HG02884 (cell line): Measurements from ENCODE around the gene INPP4A.

Experiments used
- ATAC-seq: cut with Tn5 transposase; IDR thresholded peaks from one replicate; pipeline ENCODE4 v1.9.1; 2021; ENCODE audit warnings: mild to moderate bottlenecking, moderate library complexity; ENCODE audit not compliant: unreplicated experiment

The INPP4A gene

GRCh38 chr2:98537390-98538126, 92.9 kb downstream of the INPP4A start:
- no peak for ATAC-seq

GRCh38 chr2:98538280-98539041, 93.8 kb downstream of the INPP4A start:
- no peak for ATAC-seq

- ATAC-seq: no peak
Observed at GRCh38 chr2:98539056-98539735, 94.5 kb downstream of the INPP4A start.

- ATAC-seq: no peak
Observed at GRCh38 chr2:98540536-98540935, 95.9 kb downstream of the INPP4A start.

DNA sequence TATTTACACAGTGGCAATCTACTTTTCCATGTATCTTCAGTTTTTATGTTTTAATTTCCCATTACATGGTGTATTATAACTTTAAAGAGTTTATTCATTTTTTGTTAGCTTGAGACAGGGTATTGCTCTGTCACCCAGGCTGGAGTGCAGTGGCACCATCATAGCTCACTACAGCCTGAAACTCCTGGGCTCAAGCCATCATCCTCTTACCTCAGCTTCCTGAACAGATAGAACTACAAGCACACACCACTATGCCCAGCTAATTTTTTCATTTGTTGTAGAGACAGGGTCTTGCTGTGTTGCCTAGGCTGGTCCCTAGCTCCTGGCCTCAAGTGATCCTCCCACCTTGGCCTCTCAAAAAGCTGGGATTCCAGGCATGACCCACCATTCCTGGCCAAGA, 96.8 kb downstream of the INPP4A start:
- ATAC-seq: no peak

GRCh38 chr2:98541906-98542305, 97.2 kb downstream of the INPP4A start:
- ATAC-seq: no peak

GRCh38 chr2:98543214-98543613, 98.6 kb downstream of the INPP4A start:
- no peak for ATAC-seq

DNA sequence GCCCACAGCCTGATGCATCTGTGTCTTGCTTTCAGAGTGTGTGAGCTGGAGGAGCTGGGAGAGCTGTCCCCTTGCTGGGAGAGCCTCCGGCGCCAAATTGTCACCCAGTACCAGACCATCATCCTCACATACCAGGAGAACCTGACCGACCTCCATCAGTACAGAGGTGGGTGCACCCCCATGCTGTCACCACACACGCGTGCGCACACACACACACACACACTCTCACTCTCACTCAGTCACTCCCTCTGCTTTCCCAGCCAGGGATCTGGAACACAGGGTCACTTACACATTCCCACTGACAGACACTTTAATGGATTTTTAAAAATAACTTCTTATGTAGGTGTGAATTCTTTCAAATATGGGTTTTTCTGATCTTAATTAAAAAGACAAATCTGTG, 99.2 kb downstream of the INPP4A start:
- ATAC-seq: no peak

DNA sequence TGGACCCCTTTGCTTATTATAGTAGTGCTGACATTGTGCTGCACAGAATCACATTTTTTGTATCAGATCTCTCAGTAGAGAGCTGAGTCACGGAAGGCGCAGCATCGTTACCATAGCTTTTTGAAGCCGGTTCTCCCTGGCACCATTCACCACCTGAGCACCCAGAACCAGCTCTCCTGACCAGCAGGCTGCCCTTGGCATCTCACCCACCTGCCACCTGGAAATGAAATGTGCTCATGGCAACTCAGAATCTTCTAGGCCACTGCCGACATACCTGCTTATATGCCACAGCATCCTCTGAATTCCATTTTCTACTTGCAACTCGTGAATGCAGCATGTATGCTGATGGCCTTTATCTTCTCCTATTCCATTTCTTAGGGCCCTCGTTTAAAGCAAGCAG, 100.9 kb downstream of the INPP4A start:
- ATAC-seq: no peak

DNA sequence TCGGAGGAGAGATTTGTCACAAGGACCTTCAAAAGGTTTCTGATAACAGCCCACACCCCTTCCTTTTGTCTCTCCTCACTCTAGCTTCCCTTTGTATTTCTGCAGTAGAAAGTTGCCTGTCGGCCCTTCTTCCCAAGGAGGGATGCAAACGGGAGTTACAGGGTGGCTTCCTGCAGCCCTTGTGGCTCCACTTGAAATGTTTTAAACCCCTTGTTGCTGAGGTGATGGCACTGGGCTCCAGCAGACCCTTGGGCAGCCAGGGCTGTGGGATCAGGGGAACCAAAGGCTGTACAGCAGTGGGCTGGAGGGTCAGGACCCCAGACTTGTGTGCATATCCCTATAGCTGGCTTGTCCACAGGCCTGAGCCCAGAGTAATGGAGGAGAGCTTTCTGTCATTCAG, 101.5 kb downstream of the INPP4A start:
- ATAC-seq: no peak

GRCh38 chr2:98547092-98547790, 102.6 kb downstream of the INPP4A start:
- no peak for ATAC-seq

DNA sequence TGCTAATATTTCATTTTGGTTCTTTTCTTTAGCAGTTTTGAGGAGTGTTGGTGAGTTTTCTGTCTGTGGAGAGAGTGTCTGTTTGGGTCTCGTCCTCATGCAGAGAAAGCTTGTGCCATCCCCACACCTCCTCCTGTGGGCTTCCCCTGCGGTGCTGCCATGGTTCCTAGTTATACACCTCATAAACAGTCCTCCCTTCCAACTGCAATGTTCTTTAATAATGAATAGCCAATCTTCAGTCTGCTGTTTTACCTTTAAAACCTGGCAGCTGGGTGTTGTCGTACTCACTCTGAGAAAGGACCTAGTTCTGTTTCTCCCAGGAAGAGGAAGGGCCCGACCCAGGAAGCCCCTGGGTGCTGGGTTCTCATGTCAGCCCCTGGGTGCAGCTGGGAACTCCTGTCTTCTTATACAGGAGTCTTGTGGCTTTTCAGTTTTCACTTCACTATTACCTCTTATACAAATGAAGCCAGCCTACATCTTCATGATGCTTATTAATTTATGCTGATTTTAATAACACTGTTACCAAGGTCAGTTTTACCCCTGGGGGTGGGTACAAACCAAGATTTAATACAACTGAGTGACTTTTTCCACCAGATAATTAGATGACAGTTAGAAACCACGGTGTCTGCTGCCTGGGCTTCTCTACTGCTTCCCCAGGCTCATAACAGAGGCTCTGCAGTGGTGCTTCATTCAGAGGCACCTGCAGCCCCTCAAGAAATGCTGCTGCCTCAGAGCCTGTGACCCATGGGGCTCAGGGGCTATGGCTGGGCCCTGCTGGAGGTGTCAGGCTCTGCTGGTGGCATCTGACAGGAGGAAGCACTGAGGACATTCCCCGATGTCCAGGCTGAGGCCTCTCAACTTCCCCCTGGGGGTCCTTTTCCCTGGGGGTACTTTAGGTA, 104.5 kb downstream of the INPP4A start:
- no peak for ATAC-seq

- no peak for ATAC-seq
Observed at GRCh38 chr2:98550165-98550564, 105.5 kb downstream of the INPP4A start.

DNA sequence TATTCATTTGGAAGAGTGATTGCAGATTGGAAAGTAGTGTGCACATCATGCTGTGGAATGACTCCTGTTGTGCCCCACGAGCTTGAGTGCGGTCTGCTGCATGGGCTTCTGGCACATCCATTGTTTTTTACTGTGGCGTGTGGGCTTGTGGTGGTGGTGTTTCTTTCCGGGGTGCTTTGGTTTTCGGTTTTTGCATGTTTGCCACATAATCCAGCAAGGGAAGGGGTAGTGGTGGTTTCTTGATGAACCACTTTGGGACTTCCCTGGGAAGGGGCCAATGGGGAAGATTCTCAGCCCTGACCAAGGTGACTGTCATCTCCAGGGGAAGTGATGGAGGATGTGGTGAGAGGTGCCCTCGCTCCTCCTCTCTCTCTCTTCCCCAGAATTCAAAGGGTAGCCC, 106.7 kb downstream of the INPP4A start:
- no peak for ATAC-seq

DNA sequence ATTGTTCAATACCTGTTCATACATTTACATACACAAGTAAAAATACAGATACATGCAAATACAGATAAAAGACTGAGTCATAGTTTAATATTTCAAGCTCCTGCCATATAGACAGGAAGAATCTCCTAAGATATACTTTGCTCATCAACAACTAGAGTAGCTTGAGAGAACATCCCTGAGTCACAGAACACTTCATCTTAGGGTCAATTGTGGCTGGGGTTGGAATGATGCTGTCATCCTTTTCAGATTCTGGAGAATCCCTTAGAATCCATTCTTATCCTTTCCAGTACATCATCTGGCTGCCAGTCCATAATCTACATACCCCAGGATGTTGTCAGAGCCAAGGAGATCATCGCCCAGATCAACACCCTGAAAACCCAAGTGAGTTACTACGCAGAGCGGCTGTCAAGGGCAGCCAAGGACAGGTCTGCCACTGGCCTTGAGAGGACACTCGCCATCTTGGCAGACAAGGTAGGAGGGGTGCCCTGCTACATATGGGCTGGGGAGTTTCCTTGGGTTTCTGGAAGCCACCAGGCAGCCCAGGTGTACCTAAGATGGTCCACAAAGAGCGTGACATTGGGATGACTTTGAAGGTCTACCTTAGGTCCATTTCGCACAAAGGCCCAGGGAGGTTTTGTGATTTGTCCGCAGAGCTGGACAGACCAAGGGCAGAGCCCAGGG, 108.0 kb downstream of the INPP4A start:
- ATAC-seq: no peak

- no peak for ATAC-seq
Observed at GRCh38 chr2:98554116-98554861, 109.6 kb downstream of the INPP4A start.

DNA sequence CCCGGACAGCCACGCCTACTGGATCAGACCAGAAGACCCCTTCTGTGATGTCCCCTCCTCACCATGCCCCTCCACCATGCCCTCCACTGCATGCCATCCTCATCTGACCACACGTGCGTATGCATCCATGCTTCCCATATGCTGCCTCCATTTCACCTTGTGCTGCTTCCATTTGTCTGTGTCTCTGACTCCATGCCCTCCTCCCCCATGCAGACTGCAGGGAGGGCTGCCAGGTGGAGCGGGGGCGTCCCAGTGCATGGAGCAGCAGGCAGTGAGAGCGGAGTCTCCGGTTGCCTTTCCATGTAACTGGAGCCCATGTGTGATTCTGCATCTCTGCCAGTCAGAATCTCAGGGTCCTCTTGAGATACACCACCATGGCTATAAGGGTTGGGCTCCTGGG, 111.0 kb downstream of the INPP4A start:
- no peak for ATAC-seq

- peak; percentile 76 for ATAC-seq
Observed at GRCh38 chr2:98556344-98557033, 111.8 kb downstream of the INPP4A start.
